ENCODE data around the gene NUP62CL.

DNA sequence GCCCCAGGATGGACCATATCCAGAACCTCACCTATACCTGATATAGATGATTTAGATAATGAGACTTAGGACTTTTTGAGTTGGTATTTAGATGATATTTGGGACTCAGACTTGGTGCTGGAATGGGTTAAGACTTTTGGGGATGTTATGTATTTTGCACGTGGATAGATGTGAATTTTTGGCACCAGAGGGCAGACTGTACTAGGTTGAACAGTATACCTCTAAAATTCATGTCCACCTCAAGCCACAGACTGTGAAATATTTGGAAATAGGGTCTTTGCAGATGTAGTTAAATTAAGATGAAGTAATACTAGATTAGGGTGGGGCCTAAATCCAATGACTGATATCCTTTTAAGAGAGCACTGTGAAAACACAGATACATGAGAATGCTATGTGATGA lies 103.3 kb downstream of the NUP62CL start:
- TF ChIP-seq POLR2AphosphoS5 (IDR thresholded peaks at IDR 0.05; ENCODE audit: borderline replicate concordance, low read depth, low read length) = no peak
- TF ChIP-seq EZH2 (IDR thresholded peaks at IDR 0.05) = no peak
- no peak for TF ChIP-seq FOXP2 (optimal IDR thresholded peaks at IDR 0.05; ENCODE audit: control extremely low read depth, extremely low read length, insufficient read depth)

Data from SK-N-MC (cell line).